IMR-90 (cell line): ENCODE measurements around the gene RGS5.

Experiments
- BHLHE40 ChIP-seq: fragments of 150-350 bp; IDR thresholded peaks from 2 replicates; pipeline ENCODE4 v1.6.1; 2016; ENCODE audit warnings: mild to moderate bottlenecking, low read depth, low read length
- CHD1 ChIP-seq: IDR thresholded peaks from 2 replicates; pipeline ENCODE4 v1.6.1; 2012; ENCODE audit warnings: low read depth, low read length, improper control_type of control experiment
- ELK1 ChIP-seq: fragments of 150-350 bp; IDR thresholded peaks from 2 replicates; pipeline ENCODE4 v1.6.1; 2016; ENCODE audit warnings: low read depth, mild to moderate bottlenecking, low read length, moderate library complexity, borderline replicate concordance
- FOS ChIP-seq: fragments of 150-350 bp; IDR thresholded peaks from 2 replicates; pipeline ENCODE4 v1.6.1; 2016; ENCODE audit warnings: low read depth, low read length
- MAZ ChIP-seq: IDR thresholded peaks from 2 replicates; pipeline ENCODE4 v1.6.1; 2012; ENCODE audit warnings: low read depth, mild to moderate bottlenecking, low read length, improper control_type of control experiment, moderate library complexity, borderline replicate concordance
- MXI1 ChIP-seq: IDR thresholded peaks from 2 replicates; pipeline ENCODE4 v1.6.1; 2012; ENCODE audit warnings: low read depth, mild to moderate bottlenecking, low read length, moderate library complexity, borderline replicate concordance
- POLR2A ChIP-seq: IDR thresholded peaks from 2 replicates; pipeline ENCODE4 v1.6.1; 2012; ENCODE audit warnings: mild to moderate bottlenecking, low read depth, low read length
- RAD21 ChIP-seq: IDR thresholded peaks from 2 replicates; pipeline ENCODE4 v1.6.1; 2012; ENCODE audit warnings: low read length, improper control_type of control experiment
- RCOR1 ChIP-seq: IDR thresholded peaks from 2 replicates; pipeline ENCODE4 v1.6.1; 2012; ENCODE audit warnings: mild to moderate bottlenecking, low read length, improper control_type of control experiment; ENCODE audit not compliant: insufficient replicate concordance
- RFX5 ChIP-seq: IDR thresholded peaks from 2 replicates; pipeline ENCODE4 v1.8.0; 2012; ENCODE audit warnings: low read depth, mild to moderate bottlenecking, low read length, moderate library complexity
- TF ChIP-seq, protein P1 (sequence below): conservative IDR thresholded peaks from 2 replicates; pipeline ENCODE4 v1.5.1; 2012; ENCODE audit warnings: mild to moderate bottlenecking, low read depth, low read length, improper control_type of control experiment
- TF ChIP-seq, protein P2 (sequence below): fragments of 150-350 bp; IDR thresholded peaks from 2 replicates; pipeline ENCODE4 v1.6.1; 2017; ENCODE audit warnings: mild to moderate bottlenecking, antibody characterized with exemption, low read length, low read depth

- TF ChIP-seq, protein P1, sequence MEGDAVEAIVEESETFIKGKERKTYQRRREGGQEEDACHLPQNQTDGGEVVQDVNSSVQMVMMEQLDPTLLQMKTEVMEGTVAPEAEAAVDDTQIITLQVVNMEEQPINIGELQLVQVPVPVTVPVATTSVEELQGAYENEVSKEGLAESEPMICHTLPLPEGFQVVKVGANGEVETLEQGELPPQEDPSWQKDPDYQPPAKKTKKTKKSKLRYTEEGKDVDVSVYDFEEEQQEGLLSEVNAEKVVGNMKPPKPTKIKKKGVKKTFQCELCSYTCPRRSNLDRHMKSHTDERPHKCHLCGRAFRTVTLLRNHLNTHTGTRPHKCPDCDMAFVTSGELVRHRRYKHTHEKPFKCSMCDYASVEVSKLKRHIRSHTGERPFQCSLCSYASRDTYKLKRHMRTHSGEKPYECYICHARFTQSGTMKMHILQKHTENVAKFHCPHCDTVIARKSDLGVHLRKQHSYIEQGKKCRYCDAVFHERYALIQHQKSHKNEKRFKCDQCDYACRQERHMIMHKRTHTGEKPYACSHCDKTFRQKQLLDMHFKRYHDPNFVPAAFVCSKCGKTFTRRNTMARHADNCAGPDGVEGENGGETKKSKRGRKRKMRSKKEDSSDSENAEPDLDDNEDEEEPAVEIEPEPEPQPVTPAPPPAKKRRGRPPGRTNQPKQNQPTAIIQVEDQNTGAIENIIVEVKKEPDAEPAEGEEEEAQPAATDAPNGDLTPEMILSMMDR = no peak
- TF ChIP-seq MXI1 = no peak
- no peak for TF ChIP-seq POLR2A
- TF ChIP-seq MAZ = no peak
- TF ChIP-seq, protein P2, sequence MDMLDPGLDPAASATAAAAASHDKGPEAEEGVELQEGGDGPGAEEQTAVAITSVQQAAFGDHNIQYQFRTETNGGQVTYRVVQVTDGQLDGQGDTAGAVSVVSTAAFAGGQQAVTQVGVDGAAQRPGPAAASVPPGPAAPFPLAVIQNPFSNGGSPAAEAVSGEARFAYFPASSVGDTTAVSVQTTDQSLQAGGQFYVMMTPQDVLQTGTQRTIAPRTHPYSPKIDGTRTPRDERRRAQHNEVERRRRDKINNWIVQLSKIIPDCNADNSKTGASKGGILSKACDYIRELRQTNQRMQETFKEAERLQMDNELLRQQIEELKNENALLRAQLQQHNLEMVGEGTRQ = no peak
- TF ChIP-seq FOS = no peak
- TF ChIP-seq CHD1 = no peak
- TF ChIP-seq RAD21 = no peak
- TF ChIP-seq RFX5 = no peak
- no peak for TF ChIP-seq BHLHE40
- TF ChIP-seq ELK1 = no peak
- TF ChIP-seq RCOR1 = no peak
Measured at GRCh38 chr1:163165119-163165518, 37.6 kb downstream of the RGS5 start.
